DND-41 (cell line): Measurements from ENCODE around the gene PTGS1.

Experiments
- EZH2 ChIP-seq: IDR thresholded peaks from 3 replicates; pipeline ENCODE4 v1.6.1; 2012; ENCODE audit warnings: borderline replicate concordance, low read depth, mild to moderate bottlenecking, moderate library complexity, low read length, inconsistent platforms; ENCODE audit not compliant: severe bottlenecking
- TF ChIP-seq, protein P1 (sequence below): IDR thresholded peaks from 2 replicates; pipeline ENCODE4 v1.5.1; 2012; ENCODE audit warnings: borderline replicate concordance, low read length, moderate library complexity, mild to moderate bottlenecking; ENCODE audit not compliant: poor library complexity, severe bottlenecking; ENCODE audit errors: extremely low read depth

GRCh38 chr9:122370869-122371755 lies at the start of gene PTGS1:
- TF ChIP-seq, protein P1, sequence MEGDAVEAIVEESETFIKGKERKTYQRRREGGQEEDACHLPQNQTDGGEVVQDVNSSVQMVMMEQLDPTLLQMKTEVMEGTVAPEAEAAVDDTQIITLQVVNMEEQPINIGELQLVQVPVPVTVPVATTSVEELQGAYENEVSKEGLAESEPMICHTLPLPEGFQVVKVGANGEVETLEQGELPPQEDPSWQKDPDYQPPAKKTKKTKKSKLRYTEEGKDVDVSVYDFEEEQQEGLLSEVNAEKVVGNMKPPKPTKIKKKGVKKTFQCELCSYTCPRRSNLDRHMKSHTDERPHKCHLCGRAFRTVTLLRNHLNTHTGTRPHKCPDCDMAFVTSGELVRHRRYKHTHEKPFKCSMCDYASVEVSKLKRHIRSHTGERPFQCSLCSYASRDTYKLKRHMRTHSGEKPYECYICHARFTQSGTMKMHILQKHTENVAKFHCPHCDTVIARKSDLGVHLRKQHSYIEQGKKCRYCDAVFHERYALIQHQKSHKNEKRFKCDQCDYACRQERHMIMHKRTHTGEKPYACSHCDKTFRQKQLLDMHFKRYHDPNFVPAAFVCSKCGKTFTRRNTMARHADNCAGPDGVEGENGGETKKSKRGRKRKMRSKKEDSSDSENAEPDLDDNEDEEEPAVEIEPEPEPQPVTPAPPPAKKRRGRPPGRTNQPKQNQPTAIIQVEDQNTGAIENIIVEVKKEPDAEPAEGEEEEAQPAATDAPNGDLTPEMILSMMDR, result no peak
- no peak for TF ChIP-seq EZH2
